Tibial nerve (tissue), 4 donors: ENCODE results near the gene ZFP1. TPM values are rescaled to one million over a fixed set of nuclear protein-coding genes. Genes with fewer than 3 reads are reported as not detected.
"Not testable (repeated sequence)": the region's sequence is repeated elsewhere in the genome, so short reads cannot be mapped to it uniquely, and the experiment has no call there.

Source experiments
- DNase-seq, 2 donors: peaks; one replicate each; pipeline ENCODE4 v3.0.0-alpha.2; 2019; ENCODE audit warnings: low spot score in 2 of 2
- H3K27ac ChIP-seq, 4 donors: fragments of 200-600 bp; sonication (generic) in 3 of 4; one replicate each; pipeline ENCODE4 v1.5.1; 2017 to 2019; ENCODE audit warnings: mild to moderate bottlenecking in 1 of 4
- H3K27me3 ChIP-seq, 2 donors: fragments of 200-600 bp; sonication (generic) in 1 of 2; one replicate each; pipeline versions ENCODE4 v1.5.1 to v1.6.0; 2017 to 2019
- H3K36me3 ChIP-seq, 3 donors: fragments of 200-600 bp; sonication (generic); one replicate each; pipeline ENCODE4 v1.5.1; 2018 to 2019
- H3K4me1 ChIP-seq, 4 donors: fragments of 200-600 bp; sonication (generic) in 3 of 4; one replicate each; pipeline ENCODE4 v1.5.1; 2017 to 2019
- H3K4me3 ChIP-seq, 4 donors: fragments of 200-600 bp; sonication (generic) in 3 of 4; one replicate each; pipeline ENCODE4 v1.5.1; 2017 to 2019; ENCODE audit warnings: mild to moderate bottlenecking in 1 of 4, moderate library complexity in 1 of 4
- H3K9me3 ChIP-seq, 4 donors: fragments of 200-600 bp; sonication (generic) in 3 of 4; one replicate each; pipeline ENCODE4 v1.5.1; 2017 to 2019
- EP300 ChIP-seq, 2 donors: sonication (generic); formaldehyde crosslinking; IDR thresholded peaks; one replicate each; pipeline ENCODE4 v1.6.1; 2017; ENCODE audit warnings: antibody characterized with exemption in 2 of 2, mild to moderate bottlenecking in 1 of 2
- POLR2A ChIP-seq, 2 donors: fragments of 450-650 bp; IDR thresholded peaks; one replicate each; pipeline ENCODE4 v1.6.1; 2017; ENCODE audit warnings: antibody characterized with exemption in 2 of 2, mild to moderate bottlenecking in 2 of 2, moderate library complexity in 2 of 2
- WGBS, 2 donors: methylation state at CpG; one replicate each; pipeline ENCODE4 v1.1.5; 2018; 5-methylcytosine and 5-hydroxymethylcytosine counted together
- total RNA-seq, 4 donors: library from RNA; depleted of rRNA; stranded (reverse); fragments of >200 nt; gene quantifications; one replicate each; pipeline ENCODE4 v1.1.0, GENCODE V29; 2016
- TF ChIP-seq, protein P1 (sequence below), 5 experiments: fragments of 200-600 bp in 3 of 5; fragments of 450-650 bp in 2 of 5; sonication (generic) in 3 of 5; IDR thresholded peaks; one replicate each; pipeline ENCODE4 v1.5.1; 2016 to 2019; ENCODE audit warnings: antibody characterized with exemption in 5 of 5, mild to moderate bottlenecking in 3 of 5, moderate library complexity in 2 of 5

The ZFP1 gene
- total RNA-seq, 4 donors from 2014 or later: 6.3 to 12.6 (median 9.5) TPM

DNA sequence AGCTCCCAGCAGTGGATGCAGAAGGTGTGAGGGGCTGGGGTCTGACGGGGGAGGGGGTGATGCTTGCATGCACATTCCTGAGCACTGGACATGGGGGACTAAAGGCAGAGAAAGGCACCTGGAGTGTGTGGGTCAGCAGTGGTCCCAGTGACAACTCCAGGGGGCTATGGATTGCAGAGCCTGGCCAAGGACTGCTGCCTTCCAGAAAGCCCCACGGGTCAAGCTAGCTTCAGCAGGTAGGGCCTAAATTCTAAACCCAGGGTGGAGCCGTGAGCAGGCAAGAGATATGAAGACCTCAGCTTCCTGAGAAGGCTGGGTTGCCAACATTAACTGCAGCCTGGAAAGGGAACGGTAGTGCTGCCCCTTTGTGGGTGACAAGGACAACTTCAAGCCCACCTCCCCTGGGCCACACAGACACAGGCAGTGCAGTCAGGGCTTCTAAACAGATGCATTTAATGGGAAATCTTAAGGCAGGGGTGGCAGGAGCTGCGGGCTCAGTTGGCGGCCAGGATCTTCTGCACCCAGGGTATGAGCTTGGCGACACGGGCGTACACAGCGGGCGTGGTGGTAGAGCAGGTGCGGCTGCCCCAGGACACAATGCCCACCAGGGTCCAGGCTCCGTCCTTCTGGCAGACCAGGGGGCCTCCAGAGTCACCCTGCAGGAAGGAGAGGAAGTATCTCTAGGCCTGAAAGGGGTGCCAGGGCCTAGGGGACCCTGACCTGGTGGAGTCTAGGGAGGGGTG, 55.5 kb downstream of the ZFP1 start:
- no peak for DNase-seq
- H3K36me3 ChIP-seq: no peaks in the 10 kb centered on the region
- 75 to 80% methylated on average over 13 of the region's 13 CpGs for WGBS, 2 donors
- H3K4me3 ChIP-seq: no peak overlapping the region
- peaks cover 0 to 7% (median 0%) of the 10 kb centered on the region in 4 donors for H3K4me1 ChIP-seq
- peaks cover 0 to 10% of the 10 kb centered on the region in 2 donors for H3K27me3 ChIP-seq
- no peak overlapping the region for H3K27ac ChIP-seq
- TF ChIP-seq EP300 (IDR thresholded peaks at IDR 0.05): no peak
- TF ChIP-seq POLR2A (IDR thresholded peaks at IDR 0.05): no peak
- no peaks in the 10 kb centered on the region for H3K9me3 ChIP-seq

DNA sequence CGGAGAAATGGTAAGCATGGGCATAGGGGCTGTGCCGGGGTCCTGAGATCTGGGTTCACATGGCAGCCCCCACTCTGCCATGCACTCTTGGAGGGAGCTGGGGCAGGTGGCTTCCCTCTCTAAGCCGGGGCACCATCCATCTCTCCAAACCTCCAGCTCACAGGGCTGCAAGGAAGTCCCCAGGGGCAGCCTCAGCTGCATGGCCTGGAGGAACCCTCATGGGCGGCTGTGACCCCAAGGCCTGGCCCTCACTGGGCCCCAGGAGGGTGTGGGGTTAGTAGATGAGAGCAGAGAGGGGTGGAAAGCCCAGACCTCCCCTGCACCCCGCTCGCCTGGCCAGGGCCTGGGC, 56.1 kb downstream of the ZFP1 start:
- Histone ChIP-seq H3K36me3 (no peaks in the 10 kb centered on the region), H3K4me3 (no peak overlapping the region), H3K27ac (no peak overlapping the region), H3K4me1 (peaks cover 0 to 4% (median 0%) of the 10 kb centered on the region in 4 donors), H3K9me3 (no peaks in the 10 kb centered on the region), H3K27me3 (peaks cover 0 to 10% of the 10 kb centered on the region in 2 donors)
- TF ChIP-seq, protein P1, sequence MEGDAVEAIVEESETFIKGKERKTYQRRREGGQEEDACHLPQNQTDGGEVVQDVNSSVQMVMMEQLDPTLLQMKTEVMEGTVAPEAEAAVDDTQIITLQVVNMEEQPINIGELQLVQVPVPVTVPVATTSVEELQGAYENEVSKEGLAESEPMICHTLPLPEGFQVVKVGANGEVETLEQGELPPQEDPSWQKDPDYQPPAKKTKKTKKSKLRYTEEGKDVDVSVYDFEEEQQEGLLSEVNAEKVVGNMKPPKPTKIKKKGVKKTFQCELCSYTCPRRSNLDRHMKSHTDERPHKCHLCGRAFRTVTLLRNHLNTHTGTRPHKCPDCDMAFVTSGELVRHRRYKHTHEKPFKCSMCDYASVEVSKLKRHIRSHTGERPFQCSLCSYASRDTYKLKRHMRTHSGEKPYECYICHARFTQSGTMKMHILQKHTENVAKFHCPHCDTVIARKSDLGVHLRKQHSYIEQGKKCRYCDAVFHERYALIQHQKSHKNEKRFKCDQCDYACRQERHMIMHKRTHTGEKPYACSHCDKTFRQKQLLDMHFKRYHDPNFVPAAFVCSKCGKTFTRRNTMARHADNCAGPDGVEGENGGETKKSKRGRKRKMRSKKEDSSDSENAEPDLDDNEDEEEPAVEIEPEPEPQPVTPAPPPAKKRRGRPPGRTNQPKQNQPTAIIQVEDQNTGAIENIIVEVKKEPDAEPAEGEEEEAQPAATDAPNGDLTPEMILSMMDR (IDR thresholded peaks at IDR 0.05): no peak
- no peak for TF ChIP-seq POLR2A (IDR thresholded peaks at IDR 0.05)
- no peak for TF ChIP-seq EP300 (IDR thresholded peaks at IDR 0.05)
- WGBS, 2 donors: 83 to 97% methylated on average over 1 to 5 of the region's 6 CpGs
- DNase-seq: no peak

DNA sequence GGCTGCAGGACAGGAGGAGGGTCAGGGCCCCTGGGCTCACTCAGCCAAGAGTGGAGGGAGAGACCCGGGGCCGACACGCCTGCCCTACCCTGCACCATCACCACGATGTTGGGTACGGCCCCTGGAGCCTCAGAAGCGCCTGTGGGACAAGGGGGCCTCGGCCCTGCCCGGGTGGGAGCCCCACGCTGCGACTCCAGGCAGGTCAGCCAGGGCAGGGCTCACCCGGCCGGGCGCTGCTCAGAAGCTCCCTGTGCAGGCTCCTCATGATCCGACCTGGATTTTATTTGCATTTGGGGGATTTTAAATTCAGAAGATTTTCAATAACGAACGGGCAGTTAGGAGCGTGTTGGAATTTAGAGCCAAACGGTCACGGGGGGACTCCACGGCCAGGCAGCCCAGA, 56.6 kb downstream of the ZFP1 start:
- WGBS, 2 donors: no CpG with 5 or more reads among the region's 20 CpGs
- H3K4me1 ChIP-seq: not testable (repeated sequence)

DNA sequence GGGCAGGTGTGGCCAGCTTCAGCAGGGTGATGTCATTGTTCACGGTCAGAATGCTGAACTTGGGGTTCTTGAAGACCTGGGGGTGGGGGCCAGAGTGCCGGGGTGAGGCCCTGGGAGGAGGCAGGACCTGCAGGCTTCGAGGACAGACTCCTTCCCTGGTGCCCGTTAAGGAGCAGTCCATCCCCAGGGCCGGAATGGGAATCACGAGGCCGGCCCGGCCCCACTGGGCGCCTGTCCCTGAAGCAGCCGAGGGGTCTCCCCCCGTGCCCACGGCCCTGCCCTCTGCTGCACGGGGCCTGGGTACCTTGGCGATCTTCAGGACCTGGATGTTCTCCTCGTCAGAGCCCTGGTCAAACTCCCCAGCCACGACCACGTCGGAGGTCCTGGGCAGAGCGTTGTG, 57.1 kb downstream of the ZFP1 start:
- WGBS, 2 donors: no CpG with 5 or more reads among the region's 19 CpGs
- not testable (repeated sequence) for H3K4me3 ChIP-seq, H3K36me3 ChIP-seq, H3K27ac ChIP-seq, H3K27me3 ChIP-seq, H3K9me3 ChIP-seq, DNase-seq, H3K4me1 ChIP-seq

More for the DNA sequence above, 56.6 kb downstream of the ZFP1 start:
- H3K27ac ChIP-seq, H3K9me3 ChIP-seq, H3K36me3 ChIP-seq, H3K4me3 ChIP-seq, DNase-seq, H3K27me3 ChIP-seq: not testable (repeated sequence)

DNA sequence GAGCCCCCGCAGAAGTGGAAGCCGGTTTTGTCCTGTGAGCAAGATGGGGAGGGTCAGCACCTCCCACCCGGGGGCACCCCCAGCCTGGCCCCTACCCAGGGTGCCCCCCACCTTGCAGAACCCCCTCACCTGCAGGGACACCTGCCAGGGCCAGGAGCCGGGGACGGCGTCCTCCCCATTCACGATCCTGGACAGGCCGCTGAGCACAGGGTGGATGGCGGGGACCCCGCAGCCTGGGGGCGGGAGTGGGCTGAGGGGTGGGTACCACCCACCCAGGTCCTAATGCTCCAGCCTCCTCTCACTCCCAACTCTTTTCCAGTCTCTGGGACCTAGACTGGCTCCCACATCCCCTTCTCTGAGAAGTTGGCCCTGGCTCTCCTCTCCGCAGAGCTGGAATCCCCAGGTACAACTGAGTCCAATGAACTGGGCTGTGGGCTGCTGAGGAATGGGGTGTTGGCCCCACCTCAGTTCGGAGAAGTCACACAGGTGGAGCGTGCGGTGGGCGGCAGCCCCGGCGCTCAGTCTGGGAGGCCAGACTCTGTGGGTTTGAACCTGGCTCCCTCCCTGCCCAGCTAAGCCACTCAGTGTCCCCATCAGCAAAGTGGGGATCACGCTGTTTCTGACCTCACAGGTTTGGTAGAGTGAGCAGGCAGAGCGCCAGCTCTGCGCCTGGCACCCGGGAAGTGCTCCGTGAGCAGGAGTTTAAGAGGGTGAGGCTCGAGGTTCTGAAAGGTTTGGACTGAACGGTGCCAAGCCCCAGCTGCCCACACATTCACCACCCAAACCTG, 57.8 kb downstream of the ZFP1 start:
- not testable (repeated sequence) for H3K36me3 ChIP-seq, H3K27ac ChIP-seq, H3K27me3 ChIP-seq, H3K4me1 ChIP-seq, DNase-seq, H3K9me3 ChIP-seq, H3K4me3 ChIP-seq
- WGBS, 2 donors: 86 to 87% methylated on average over 8 to 12 of the region's 25 CpGs

DNA sequence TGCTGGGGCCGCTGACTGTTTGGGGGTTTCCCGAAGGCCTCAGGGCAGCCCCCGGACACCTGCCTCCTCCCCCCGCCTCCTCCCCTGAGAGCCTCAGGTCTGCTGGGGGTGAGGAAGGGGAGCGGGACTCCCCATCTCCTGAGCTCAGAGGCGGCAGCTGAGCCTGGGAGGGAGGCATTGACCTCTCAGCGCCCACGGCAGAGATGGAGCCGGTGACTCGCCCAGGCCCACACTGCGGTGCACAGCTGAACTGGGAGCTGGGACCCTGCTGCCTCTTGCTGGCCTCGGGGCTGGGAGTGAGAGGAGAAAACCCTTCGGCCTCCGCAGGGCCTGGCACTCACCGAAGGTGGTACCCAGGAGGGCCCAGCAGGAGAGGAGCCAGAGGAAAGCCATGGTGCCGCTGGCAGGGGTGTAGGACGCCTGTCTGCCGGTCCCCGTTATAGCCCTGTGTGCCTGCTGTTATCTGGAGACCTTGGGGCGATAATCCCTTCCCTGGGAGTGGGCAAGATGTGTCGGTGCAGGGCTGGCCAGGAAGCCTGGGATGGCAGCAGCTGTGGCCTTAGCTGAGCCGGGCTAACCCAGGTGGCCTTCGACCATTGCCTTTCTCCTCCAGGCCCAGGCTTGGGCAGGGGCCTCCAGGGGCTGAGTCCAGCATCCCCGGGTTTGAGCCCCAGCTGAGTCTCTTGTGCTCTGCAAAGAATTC, 58.6 kb downstream of the ZFP1 start, which contains the start of gene CTRB2:
CTRB2 (minus strand) TSS at position 413 of the 703 bp plus-strand sequence; CDS start at position 393, 20 bp downstream.
- Histone ChIP-seq H3K27ac (no peak within 1 kb of the TSS), H3K27me3 (peaks cover 0 to 5% of the 10 kb centered on the region in 2 donors), H3K9me3 (no peaks in the 10 kb centered on the region), H3K4me3 (no peak within 1 kb of the TSS), H3K4me1 (no peaks in the 10 kb centered on the region), H3K36me3 (no peaks in the 10 kb centered on the region)
- 84 to 90% methylated on average over 14 to 24 of the region's 24 CpGs for WGBS, 2 donors
- DNase-seq: no peak
- TF ChIP-seq POLR2A (IDR thresholded peaks at IDR 0.05): no peak
- no peak for TF ChIP-seq EP300 (IDR thresholded peaks at IDR 0.05)
- TF ChIP-seq, protein P1 (IDR thresholded peaks at IDR 0.05): no peak

DNA sequence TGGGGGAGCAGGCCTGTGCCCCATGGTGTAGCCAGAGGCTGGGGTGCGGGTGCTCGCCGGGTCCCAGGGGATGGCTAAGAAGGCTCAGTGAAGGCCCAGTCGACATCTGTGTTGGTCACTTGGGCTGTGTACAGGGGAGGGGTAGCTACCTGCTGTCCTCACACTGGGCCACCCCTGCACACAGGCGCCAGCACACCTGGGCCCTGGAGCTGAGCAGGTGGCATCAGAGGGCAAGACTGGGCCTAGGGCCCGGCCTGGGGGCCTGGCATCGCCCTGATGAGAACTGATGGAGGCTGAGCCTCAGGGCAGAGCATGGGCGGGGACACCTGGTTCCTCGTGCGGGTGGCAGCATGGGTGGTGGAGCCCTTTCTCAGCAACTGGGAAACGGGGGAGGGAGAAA, 59.5 kb downstream of the ZFP1 start:
- 87 to 90% methylated on average over 9 to 11 of the region's 11 CpGs for WGBS, 2 donors
- TF ChIP-seq EP300 (IDR thresholded peaks at IDR 0.05): no peak
- TF ChIP-seq POLR2A (IDR thresholded peaks at IDR 0.05): no peak
- TF ChIP-seq, protein P1 (IDR thresholded peaks at IDR 0.05): no peak
- H3K4me3 ChIP-seq: no peak overlapping the region
- no peak overlapping the region for H3K27ac ChIP-seq
- no peaks in the 10 kb centered on the region for H3K4me1 ChIP-seq
- peaks cover 0 to 5% of the 10 kb centered on the region in 2 donors for H3K27me3 ChIP-seq
- no peaks in the 10 kb centered on the region for H3K36me3 ChIP-seq
- no peaks in the 10 kb centered on the region for H3K9me3 ChIP-seq
- DNase-seq: no peak
